HG02938 (cell line): ENCODE data around the gene SSBP4.
A peak's percentile ranks its signal among the peaks of the same experiment; 100 is the strongest.
"Not testable (repeated sequence)": the region's sequence is repeated elsewhere in the genome, so short reads cannot be mapped to it uniquely, and the experiment has no call there.

Experiments
- ATAC-seq: cut with Tn5 transposase; IDR thresholded peaks from one replicate; pipeline ENCODE4 v1.9.1; 2021; ENCODE audit warnings: mild to moderate bottlenecking, moderate library complexity; ENCODE audit not compliant: unreplicated experiment

The SSBP4 gene

GRCh38 chr19:18419195-18419698, at the start of gene SSBP4:
Gene SSBP4, plus strand, starts transcription at chr19:18419398. Its CDS starts 251 bp downstream, at chr19:18419649.
- no peak for ATAC-seq

DNA sequence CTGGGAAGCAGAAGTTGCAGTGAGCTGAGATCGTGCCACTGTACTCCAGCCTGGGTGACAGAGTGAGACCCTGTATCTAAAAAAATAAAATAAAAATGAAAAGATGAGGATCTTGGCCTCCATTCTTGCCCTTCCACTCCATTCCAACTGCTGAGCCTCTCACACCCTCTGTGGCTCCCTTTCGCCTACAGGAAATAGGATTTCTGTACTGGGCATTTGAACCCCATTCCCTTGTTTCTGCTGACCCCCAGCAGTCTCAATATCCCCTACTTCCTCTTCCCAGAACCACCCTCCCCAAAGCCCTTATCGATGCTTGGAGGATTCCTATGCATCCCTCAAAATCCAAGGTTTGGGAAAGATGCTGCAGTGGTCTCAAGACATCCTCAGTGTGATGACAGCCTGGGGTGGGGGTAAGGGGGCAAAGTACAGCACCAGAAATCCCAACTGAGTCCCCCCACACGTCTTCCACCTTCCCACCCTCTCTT, 45.7 kb upstream of the SSBP4 start:
- no peak for ATAC-seq

- ATAC-seq = peak; percentile 81
Measured at GRCh38 chr19:18373892-18374629, 45.1 kb upstream of the SSBP4 start.

GRCh38 chr19:18377026-18377425, 42.2 kb upstream of the SSBP4 start:
- ATAC-seq = no peak

DNA sequence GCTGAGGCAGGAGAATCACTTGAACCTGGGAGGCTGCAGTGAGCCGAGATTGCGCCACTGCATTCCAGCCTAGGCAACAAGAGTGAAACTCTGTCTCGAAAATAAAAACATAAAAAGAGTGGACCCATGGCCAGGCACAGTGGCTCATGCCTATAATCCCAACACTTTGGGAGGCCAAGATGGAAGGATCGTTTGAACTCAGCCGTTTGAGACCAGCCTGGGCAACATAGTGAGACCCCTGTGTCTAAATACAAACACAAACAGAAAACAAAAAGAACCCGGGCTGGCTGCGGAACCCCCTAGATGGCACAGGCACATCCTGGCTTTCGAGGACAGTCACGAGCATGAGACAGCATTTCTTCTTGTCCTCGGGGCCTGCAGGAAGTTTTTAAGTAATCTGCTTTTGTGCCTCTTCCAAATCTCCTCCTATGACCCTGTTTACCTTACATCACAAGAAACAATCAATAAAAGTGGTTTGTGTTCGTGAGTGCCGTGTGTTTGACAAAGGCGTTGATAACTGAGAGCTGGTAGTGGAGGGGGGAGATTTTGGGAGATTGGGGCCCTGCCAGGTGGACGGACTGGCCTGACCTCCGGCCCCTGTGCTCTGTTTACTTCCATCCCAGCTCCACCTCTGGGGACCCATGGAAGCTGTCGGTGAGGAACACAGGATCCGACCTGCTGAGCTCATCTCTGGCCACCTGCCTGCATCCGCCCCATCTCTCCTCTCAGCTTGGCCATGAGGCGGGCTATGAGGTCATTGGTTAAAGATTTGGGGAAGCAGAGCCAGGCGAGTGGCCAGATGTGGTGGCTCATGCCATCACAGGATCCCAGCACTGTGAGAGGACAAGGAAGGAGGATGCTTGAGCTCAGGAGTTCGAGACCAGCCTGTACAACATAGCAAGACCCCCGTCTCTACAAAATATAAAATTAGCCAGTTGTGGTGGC, 39.1 kb upstream of the SSBP4 start:
- no peak for ATAC-seq

DNA sequence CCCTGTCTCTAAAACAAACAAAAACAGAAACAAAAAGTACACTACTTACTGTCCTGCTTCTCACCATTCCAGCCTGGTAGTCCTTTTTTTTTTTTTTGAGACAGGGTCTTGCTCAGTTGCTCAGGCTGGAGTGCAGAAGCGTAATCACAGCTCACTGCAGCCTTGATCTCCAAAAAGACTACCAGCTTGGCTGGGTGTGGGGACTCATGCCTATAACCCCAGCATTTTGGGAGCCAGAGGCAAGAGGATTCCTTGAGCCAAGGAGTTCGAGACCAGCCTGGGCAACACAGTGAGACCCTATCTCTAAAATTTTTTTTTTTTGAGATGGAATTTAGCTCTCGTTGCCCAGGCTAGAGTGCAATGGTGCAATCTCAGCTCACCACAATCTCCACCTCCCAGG, 38.4 kb upstream of the SSBP4 start:
- no peak for ATAC-seq

DNA sequence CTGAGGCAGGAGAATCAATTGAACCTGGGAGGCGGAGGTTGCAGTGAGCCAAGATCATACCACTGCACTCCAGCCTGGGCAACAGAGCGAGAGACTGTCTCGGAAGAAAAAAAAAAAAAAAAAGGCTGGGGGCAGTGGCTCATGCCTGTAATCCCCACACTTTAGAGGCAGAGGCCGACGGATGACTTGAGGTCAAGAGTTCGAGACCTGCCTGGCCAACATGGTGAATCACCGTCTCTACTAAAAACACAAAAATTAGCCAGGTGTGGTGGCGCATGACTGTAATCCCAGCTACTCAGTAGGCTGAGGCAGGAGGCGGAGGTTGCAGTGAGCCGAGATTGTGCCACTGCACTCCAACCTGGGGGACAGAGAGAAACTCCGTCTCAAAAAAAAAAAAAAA, 35.6 kb upstream of the SSBP4 start:
- ATAC-seq = not testable (repeated sequence)

- no peak for ATAC-seq
Measured at GRCh38 chr19:18384775-18385174, 34.4 kb upstream of the SSBP4 start.

DNA sequence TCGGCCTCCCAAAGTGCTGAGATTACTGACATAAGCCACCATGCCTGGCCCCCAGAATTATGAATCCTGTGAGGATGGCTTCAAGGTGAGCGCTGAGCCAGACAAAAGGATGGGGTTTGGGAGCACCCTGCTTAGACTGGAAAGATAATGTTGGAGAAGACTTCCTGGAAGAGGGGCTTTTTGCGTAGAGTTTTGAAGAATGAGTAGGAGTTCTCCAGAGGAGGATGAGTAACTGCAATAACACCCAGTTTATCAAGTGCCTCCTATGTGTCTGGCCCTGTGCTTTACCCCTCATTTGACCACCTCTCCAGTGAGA, 33.9 kb upstream of the SSBP4 start:
- no peak for ATAC-seq

GRCh38 chr19:18385675-18386542, 33.3 kb upstream of the SSBP4 start, which contains the start of gene GDF15:
Gene GDF15, plus strand, starts transcription at chr19:18386158. Its CDS starts 32 bp downstream, at chr19:18386190.
- ATAC-seq = no peak

- ATAC-seq = no peak
Measured at GRCh38 chr19:18386543-18387271, 32.5 kb upstream of the SSBP4 start.

- peak; percentile 81 for ATAC-seq
Measured at GRCh38 chr19:18388100-18388959, 30.9 kb upstream of the SSBP4 start.

- no peak for ATAC-seq
Measured at GRCh38 chr19:18388960-18389725, 30.1 kb upstream of the SSBP4 start.

GRCh38 chr19:18389726-18390064, 29.5 kb upstream of the SSBP4 start:
- ATAC-seq = no peak

GRCh38 chr19:18390065-18390907, 28.9 kb upstream of the SSBP4 start:
- ATAC-seq = no peak

- no peak for ATAC-seq
Measured at GRCh38 chr19:18391509-18392075, 27.6 kb upstream of the SSBP4 start.

- ATAC-seq = no peak
Measured at GRCh38 chr19:18392417-18392816, 26.8 kb upstream of the SSBP4 start.
